Endothelial cell of umbilical vein (primary cell): ENCODE results near the gene ADIPOR2. TPM values are rescaled to one million over a fixed set of nuclear protein-coding genes. Genes with fewer than 3 reads are reported as not detected.

Source experiments
- BruUV-seq: library from RNA; stranded (reverse); fragments of 400-500 nt; replicated peaks from 2 replicates; lab custom pipeline; 2021; lab: Mats Ljungman, UMichigan
- CTCF ChIA-PET: fragments of 300-600, 350-600 bp; sonication (Branson Sonifier 250); formaldehyde crosslinking; loops from one replicate; lab custom pipeline; 2021; ENCODE audit warnings: antibody characterized with exemption, inconsistent platforms; lab: Charles Lee
- POLR2A ChIA-PET: fragments of 300-600, 350-600 bp; sonication (Branson Sonifier 250); formaldehyde crosslinking; loops from one replicate; lab custom pipeline; 2021; ENCODE audit warnings: antibody characterized with exemption, inconsistent platforms; lab: Charles Lee
- DNase-seq: peaks from one replicate; pipeline ENCODE4 v3.0.0-alpha.2; 2011; ENCODE audit warnings: low read depth, low spot score
- FAIRE-seq: peaks from 2 replicates; lab custom pipeline; 2011; peaks lifted over from hg19 to GRCh38; lab: Jason Lieb, UNC
- H2AFZ ChIP-seq: 2 replicates; pipeline ENCODE4 v1.6.0; 2012; ENCODE audit warnings: low read depth, low read length, control low read depth, inconsistent platforms
- H3K27ac ChIP-seq: 2 replicates; pipeline ENCODE4 v1.5.1; 2011; ENCODE audit warnings: low read depth, mild to moderate bottlenecking, control low read depth, low read length, moderate library complexity; ENCODE audit not compliant: insufficient read depth
- H3K27me3 ChIP-seq, 2 experiments: 2 replicates each; pipeline versions ENCODE4 v1.6.0 to v1.6.1; 2011; ENCODE audit warnings: low read length in 2 of 2, mixed read lengths in 1 of 2; ENCODE audit not compliant: control insufficient read depth in 2 of 2, insufficient read depth in 2 of 2
- H3K36me3 ChIP-seq, 2 experiments: 2 replicates in 1 of 2; 3 replicates in 1 of 2; pipeline ENCODE4 v1.5.1; 2011; ENCODE audit warnings: low read length in 2 of 2, mild to moderate bottlenecking in 1 of 2, moderate library complexity in 1 of 2; ENCODE audit not compliant: control insufficient read depth in 2 of 2, insufficient read depth in 2 of 2; ENCODE audit errors: extremely low read depth in 1 of 2
- H3K4me1 ChIP-seq: 3 replicates; pipeline ENCODE4 v1.5.1; 2011; ENCODE audit warnings: mild to moderate bottlenecking, low read length; ENCODE audit not compliant: control insufficient read depth, insufficient read depth; ENCODE audit errors: extremely low read depth
- H3K4me2 ChIP-seq: 2 replicates; pipeline ENCODE4 v1.6.1; 2011; ENCODE audit warnings: low read length, control low read depth, mixed read lengths; ENCODE audit not compliant: insufficient read depth
- H3K4me3 ChIP-seq, 3 experiments: fragments of 200-600 bp in 1 of 3; sonication (generic), shearing (Covaris generic) in 1 of 3; replicated peaks in 1 of 3; 2 replicates each; pipeline ENCODE4 v1.5.1; 2011 to 2016; ENCODE audit warnings: control low read depth in 3 of 3, low read length in 3 of 3, mild to moderate bottlenecking in 2 of 3, inconsistent platforms in 1 of 3, low read depth in 1 of 3, moderate library complexity in 1 of 3; ENCODE audit not compliant: insufficient read depth in 1 of 3
- H3K79me2 ChIP-seq: 2 replicates; pipeline ENCODE4 v1.6.0; 2012; ENCODE audit warnings: low read length, inconsistent platforms; ENCODE audit not compliant: control insufficient read depth, insufficient read depth
- H3K9ac ChIP-seq: replicated peaks from 2 replicates; pipeline ENCODE3; 2011; ENCODE audit warnings: low read length, control low read depth; ENCODE audit not compliant: insufficient read depth; ENCODE audit errors: extremely low read depth
- H3K9me1 ChIP-seq: replicated peaks from 3 replicates; pipeline ENCODE4 v1.6.0; 2011; ENCODE audit warnings: mild to moderate bottlenecking, low read length; ENCODE audit not compliant: control insufficient read depth, insufficient read depth; ENCODE audit errors: extremely low read depth
- H3K9me3 ChIP-seq: replicated peaks from 2 replicates; pipeline ENCODE4 v1.5.1; 2012; ENCODE audit warnings: low read length, inconsistent platforms; ENCODE audit not compliant: control insufficient read depth, insufficient read depth
- H4K20me1 ChIP-seq: replicated peaks from 2 replicates; pipeline ENCODE3; 2011; ENCODE audit warnings: mild to moderate bottlenecking, low read length; ENCODE audit not compliant: control insufficient read depth, insufficient read depth; ENCODE audit errors: extremely low read depth
- CTCF ChIP-seq, 2 donors: IDR thresholded peaks; 1 replicate in 1 of 2; 2 replicates in 1 of 2; pipeline ENCODE4 v1.5.1; 2011; ENCODE audit warnings: low read length in 2 of 2, mild to moderate bottlenecking in 2 of 2, moderate library complexity in 2 of 2, control low read depth in 1 of 2, inconsistent platforms in 1 of 2, low read depth in 1 of 2; ENCODE audit not compliant: insufficient read depth in 1 of 2; ENCODE audit errors: extremely low read depth in 1 of 2
- EZH2 ChIP-seq: IDR thresholded peaks from 2 replicates; pipeline ENCODE4 v1.6.1; 2012; ENCODE audit warnings: borderline replicate concordance, low read depth, mild to moderate bottlenecking, moderate library complexity, low read length, inconsistent platforms; ENCODE audit not compliant: severe bottlenecking
- FOS ChIP-seq: IDR thresholded peaks from 2 replicates; pipeline ENCODE4 v1.6.1; 2011; ENCODE audit warnings: mild to moderate bottlenecking, low read length, moderate library complexity, borderline replicate concordance; ENCODE audit not compliant: insufficient read depth
- GATA2 ChIP-seq: IDR thresholded peaks from 2 replicates; pipeline ENCODE4 v1.7.0; 2011; ENCODE audit warnings: low read depth, mild to moderate bottlenecking, moderate library complexity, mixed read lengths, low read length; ENCODE audit not compliant: insufficient read length, insufficient read depth
- JUN ChIP-seq: IDR thresholded peaks from 2 replicates; pipeline ENCODE4 v1.6.1; 2011; ENCODE audit warnings: borderline replicate concordance, low read depth; ENCODE audit not compliant: insufficient read length, insufficient read depth
- MAX ChIP-seq: IDR thresholded peaks from 2 replicates; pipeline ENCODE4 v1.6.1; 2011; ENCODE audit not compliant: insufficient read depth, insufficient read length
- MYC ChIP-seq: IDR thresholded peaks from one replicate; pipeline ENCODE4 v1.6.1; 2011; ENCODE audit warnings: mild to moderate bottlenecking, low read depth, low read length
- POLR2A ChIP-seq: IDR thresholded peaks from 2 replicates; pipeline ENCODE4 v1.6.1; 2012; ENCODE audit warnings: low read depth, mild to moderate bottlenecking, control low read depth, low read length
- POLR2AphosphoS5 ChIP-seq: IDR thresholded peaks from 2 replicates; pipeline ENCODE4 v1.6.1; 2012; ENCODE audit warnings: low read depth, mild to moderate bottlenecking, control low read depth, low read length, moderate library complexity; ENCODE audit not compliant: insufficient read depth
- dilution Hi-C: fragments of 300-500 bp; cut with MboI; formaldehyde crosslinking; loops from one replicate; pipeline ENCODE4 v1.15.0; 2019; ENCODE audit warnings: low sequenced_read_pairs; ENCODE audit not compliant: extremely low pct_ligation_motif_present
- intact Hi-C: fragments of 100-400 bp; cut with micrococcal nuclease; formaldehyde crosslinking; loops from one replicate; pipeline ENCODE4 v1.10.0; 2022
- polyA plus RNA-seq, 4 experiments: library from polyadenylated mRNA; depleted of rRNA in 3 of 4; stranded (reverse) in 3 of 4; unstranded in 1 of 4; fragments of >200 nt; gene quantifications; 2 replicates each; pipeline versions ENCODE4 v1.2.1 to v1.2.3, GENCODE V29; 2011 to 2012; ENCODE audit warnings: missing spikeins in 1 of 4
- total RNA-seq: library from RNA; stranded (reverse); gene quantifications from 2 replicates; pipeline ENCODE4 v1.2.3, GENCODE V29; 2021

ADIPOR2 gene
- total and polyA plus RNA-seq, 2 donors (not counting 3 experiments of a cell fraction or from before 2014, with no cell fraction given): 22.5 to 57.3 TPM

GRCh38 chr12:1773937-1774655, 83.2 kb downstream of the ADIPOR2 start:
- no peaks in the 10 kb centered on the region for H3K9me3 ChIP-seq
- H3K36me3 ChIP-seq: peaks cover 0 to 6% of the 10 kb centered on the region in 2 experiments
- ChIA-PET CTCF (interaction anchor here (0.9 kb wide), 2 partner anchors 11 to 78 kb away, joined by 3 read pairs; no protein-coding TSS in a partner anchor), POLR2A (interaction anchor here (0.6 kb wide), 1 partner anchor 36 kb away, joined by 7 read pairs; no protein-coding TSS in a partner anchor)
- intact Hi-C loops: no loop called here
- FAIRE-seq: no peak
- H3K9ac ChIP-seq: no peak overlapping the region
- H3K27ac ChIP-seq: no peak overlapping the region
- DNase-seq: no peak
- dilution Hi-C loops: no loop called here
- no peak overlapping the region for H2AFZ ChIP-seq
- H3K4me1 ChIP-seq: no peaks in the 10 kb centered on the region
- no peak overlapping the region for H3K4me2 ChIP-seq
- H3K79me2 ChIP-seq: peaks cover 16% of the 10 kb centered on the region
- no peaks in the 10 kb centered on the region for H3K27me3 ChIP-seq
- no peak overlapping the region for H3K4me3 ChIP-seq
- TF ChIP-seq FOS (no peak), EZH2 (no peak), JUN (no peak), POLR2A (no peak), GATA2 (no peak), CTCF (IDR thresholded peaks at IDR 0.05; ENCODE audit: extremely low read depth in 1 of 2, insufficient read depth in 1 of 2, low read depth in 1 of 2, low read length in 2 of 2) (no peak), MAX (no peak), POLR2AphosphoS5 (no peak), MYC (no peak)
- TSS peak; percentile 7 for BruUV-seq
- H4K20me1 ChIP-seq: no peaks in the 10 kb centered on the region
- H3K9me1 ChIP-seq: no peaks in the 10 kb centered on the region
